ENCODE data around the gene IGLON5. TPM values are rescaled to one million over a fixed set of nuclear protein-coding genes. Genes with fewer than 3 reads are reported as not detected.

Gene IGLON5
- total RNA-seq, 1 experiment from 2014 or later: not detected

DNA sequence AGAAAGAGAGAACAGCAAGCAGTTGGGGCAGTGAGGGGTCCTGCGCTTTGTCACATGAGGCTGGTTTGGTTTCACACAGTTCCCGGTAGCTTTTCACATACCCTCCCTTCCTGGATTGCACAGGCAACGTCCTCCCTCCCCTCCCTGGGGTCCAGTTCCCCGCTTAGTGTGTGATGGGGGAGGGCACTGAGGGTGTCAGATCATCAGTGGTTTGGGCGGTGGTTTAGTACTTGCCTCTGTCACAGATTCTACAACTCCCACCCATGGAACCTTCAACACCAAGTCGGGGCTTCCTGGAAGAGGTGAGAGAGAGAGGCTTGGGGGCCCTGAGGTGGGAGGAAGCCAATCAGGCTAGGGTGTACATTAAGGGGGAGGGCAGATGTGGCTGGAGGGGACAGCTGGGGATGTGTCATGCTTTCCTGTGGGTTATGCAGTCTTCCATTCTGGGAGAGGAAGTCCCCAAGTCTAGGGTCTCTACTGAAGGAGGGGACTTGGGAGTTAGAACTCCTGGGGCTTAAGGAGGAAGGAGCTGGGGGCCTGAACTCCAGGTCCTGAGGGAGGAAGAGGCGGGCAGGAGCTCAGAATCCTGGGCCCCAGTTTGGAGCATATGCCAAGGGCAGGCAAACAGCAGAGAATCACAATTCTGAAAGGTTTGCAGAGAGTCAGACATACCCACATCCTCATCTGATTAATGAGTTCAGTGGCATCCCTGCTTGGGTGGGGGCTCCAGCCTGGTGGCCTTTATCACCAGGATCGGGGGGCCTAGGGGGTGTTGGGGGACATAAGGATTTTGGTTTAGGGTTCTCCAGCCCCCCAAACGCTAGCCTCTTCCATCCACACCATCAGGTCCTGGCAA is 61.4 kb downstream of the IGLON5 start, which contains the start of gene NKG7:
NKG7 (minus strand) TSS at position 6 of the 856 bp plus-strand sequence. CDS start 119 bp downstream, outside the sequence.
- ChIA-PET RAD21 (ENCODE audit: low non-redundant PET in 1 of 2, low total read pairs in 2 of 2, uncharacterized antibody in 2 of 2, unreplicated experiment in 2 of 2) (no interaction called here), CTCF (no interaction called here), POLR2A (interaction anchor here (1.3 kb wide), 1 partner anchor 21 kb away, joined by 4 read pairs; no protein-coding TSS in a partner anchor)
- Histone ChIP-seq H3K9me3 (ENCODE audit: control insufficient read depth in 1 of 2, insufficient read depth in 1 of 2, low read depth in 1 of 2, low read length in 2 of 2) (no peaks in the 10 kb centered on the region), H3K27ac (ENCODE audit: low read depth, low read length) (no peak within 1 kb of the TSS), H3K36me3 (ENCODE audit: control insufficient read depth in 1 of 2, insufficient read depth in 2 of 2, low read length in 2 of 2) (no peaks in the 10 kb centered on the region), H3K27me3 (ENCODE audit: insufficient read depth, low read length) (no peaks in the 10 kb centered on the region), H4K20me1 (ENCODE audit: insufficient read depth) (no peaks in the 10 kb centered on the region), H3K4me3 (replicated peaks in 1 of 2; ENCODE audit: low read depth in 1 of 2, low read length in 2 of 2) (no peak within 1 kb of the TSS), H2AFZ (ENCODE audit: low read depth, low read length, poor library complexity, severe bottlenecking) (no peak within 1 kb of the TSS), H3K9ac (ENCODE audit: low read length) (no peak within 1 kb of the TSS), H3K79me2 (ENCODE audit: insufficient read depth, low read length) (no peaks in the 10 kb centered on the region), H3K4me1 (ENCODE audit: control insufficient read depth in 1 of 2, insufficient read depth in 2 of 2, low read length in 2 of 2) (peaks cover 5 to 10% of the 10 kb centered on the region in 2 experiments; a peak in 3 of 4 replicates), H3K9me2 (ENCODE audit: insufficient read depth) (no peaks in the 10 kb centered on the region), H3K4me2 (ENCODE audit: low read length) (no peak within 1 kb of the TSS)
- ATAC-seq (no peak), DNase-seq (ENCODE audit: low read depth, low spot score) (no peak)
- TF ChIP-seq EZH2 (IDR thresholded peaks at IDR 0.05) (no peak), TCF7L2 (IDR thresholded peaks at IDR 0.05; ENCODE audit: borderline replicate concordance, extremely low read depth, insufficient read depth, insufficient read length) (no peak), SP1 (IDR thresholded peaks at IDR 0.05; ENCODE audit: low read depth) (no peak), POLR2A (IDR thresholded peaks at IDR 0.05; ENCODE audit: borderline replicate concordance, extremely low read depth, insufficient read depth, insufficient read length) (no peak), EZH2phosphoT487 (IDR thresholded peaks at IDR 0.05; ENCODE audit: borderline replicate concordance) (no peak)
- TF ChIP-seq, protein P1, sequence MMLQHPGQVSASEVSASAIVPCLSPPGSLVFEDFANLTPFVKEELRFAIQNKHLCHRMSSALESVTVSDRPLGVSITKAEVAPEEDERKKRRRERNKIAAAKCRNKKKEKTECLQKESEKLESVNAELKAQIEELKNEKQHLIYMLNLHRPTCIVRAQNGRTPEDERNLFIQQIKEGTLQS (IDR thresholded peaks at IDR 0.05): no peak
- intact Hi-C loops (cut with micrococcal nuclease): no loop called here
- BruUV-seq (replicated peaks): no TSS peak

DNA sequence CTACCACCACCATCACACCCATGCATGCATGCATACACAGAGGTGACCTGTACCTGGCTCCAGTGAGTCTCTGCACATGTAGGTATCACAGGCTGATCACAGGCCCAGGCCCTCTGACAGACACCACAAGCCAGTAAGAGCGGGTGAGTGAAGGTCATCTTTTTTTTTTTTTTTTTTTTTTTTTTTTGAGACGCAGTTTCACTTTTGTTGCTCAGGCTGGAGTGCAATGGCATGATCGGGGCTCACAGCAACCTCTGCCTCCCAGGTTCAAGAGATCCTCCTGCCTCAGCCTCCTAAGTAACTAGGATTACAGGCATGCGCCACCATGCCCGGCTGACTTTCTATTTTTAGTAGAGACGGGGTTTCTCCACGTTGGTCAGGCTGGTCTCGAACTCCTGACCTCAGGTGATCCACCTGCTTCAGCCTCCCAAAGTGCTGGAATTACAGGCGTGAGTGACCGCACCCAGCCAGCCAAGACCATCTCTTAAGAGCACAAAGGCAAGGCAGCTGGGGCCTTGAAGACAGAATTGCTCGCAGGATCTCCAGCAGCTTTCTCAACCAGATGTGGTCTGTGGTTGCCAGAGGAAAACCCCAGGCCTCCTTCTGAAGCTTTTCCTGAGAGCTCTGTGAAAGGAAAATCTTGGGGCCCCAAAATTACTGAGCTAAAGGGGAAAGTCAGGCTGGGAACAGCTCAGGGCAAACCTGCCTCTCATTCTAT is 64.2 kb downstream of the IGLON5 start:
- Histone ChIP-seq H3K4me3 (replicated peaks in 1 of 2; ENCODE audit: low read depth in 1 of 2, low read length in 2 of 2) (no peak overlapping the region), H3K9me3 (ENCODE audit: control insufficient read depth in 1 of 2, insufficient read depth in 1 of 2, low read depth in 1 of 2, low read length in 2 of 2) (no peaks in the 10 kb centered on the region), H3K4me2 (ENCODE audit: low read length) (no peak overlapping the region), H4K20me1 (ENCODE audit: insufficient read depth) (no peaks in the 10 kb centered on the region), H3K36me3 (ENCODE audit: control insufficient read depth in 1 of 2, insufficient read depth in 2 of 2, low read length in 2 of 2) (no peaks in the 10 kb centered on the region), H3K9me2 (ENCODE audit: insufficient read depth) (no peaks in the 10 kb centered on the region), H2AFZ (ENCODE audit: low read depth, low read length, poor library complexity, severe bottlenecking) (no peak overlapping the region), H3K9ac (ENCODE audit: low read length) (no peak overlapping the region), H3K79me2 (ENCODE audit: insufficient read depth, low read length) (no peaks in the 10 kb centered on the region), H3K4me1 (ENCODE audit: control insufficient read depth in 1 of 2, insufficient read depth in 2 of 2, low read length in 2 of 2) (peaks cover 0 to 3% of the 10 kb centered on the region in 2 experiments; a peak in 2 of 4 replicates), H3K27ac (ENCODE audit: low read depth, low read length) (no peak overlapping the region), H3K27me3 (ENCODE audit: insufficient read depth, low read length) (no peaks in the 10 kb centered on the region)
- ChIA-PET RAD21 (ENCODE audit: low non-redundant PET in 1 of 2, low total read pairs in 2 of 2, uncharacterized antibody in 2 of 2, unreplicated experiment in 2 of 2) (no interaction called here), POLR2A (no interaction called here), CTCF (no interaction called here)
- DNase-seq (ENCODE audit: low read depth, low spot score): no peak
- intact Hi-C loops (cut with micrococcal nuclease): no loop called here
- no peak for ATAC-seq
- no TSS peak for BruUV-seq (replicated peaks)
- no peak for TF ChIP-seq SP1 (IDR thresholded peaks at IDR 0.05; ENCODE audit: low read depth)
- TF ChIP-seq EZH2phosphoT487 (IDR thresholded peaks at IDR 0.05; ENCODE audit: borderline replicate concordance): no peak
- no peak for TF ChIP-seq ZNF274 (IDR thresholded peaks at IDR 0.05; ENCODE audit: low read depth, low read length)
- TF ChIP-seq ZFX (IDR thresholded peaks at IDR 0.05): no peak
- no peak for TF ChIP-seq POLR2AphosphoS5 (IDR thresholded peaks at IDR 0.05; ENCODE audit: low read depth, low read length)
- TF ChIP-seq, protein P2, sequence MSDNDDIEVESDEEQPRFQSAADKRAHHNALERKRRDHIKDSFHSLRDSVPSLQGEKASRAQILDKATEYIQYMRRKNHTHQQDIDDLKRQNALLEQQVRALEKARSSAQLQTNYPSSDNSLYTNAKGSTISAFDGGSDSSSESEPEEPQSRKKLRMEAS (IDR thresholded peaks at IDR 0.05): no peak
- TF ChIP-seq POLR2A (IDR thresholded peaks at IDR 0.05; ENCODE audit: borderline replicate concordance, extremely low read depth, insufficient read depth, insufficient read length): no peak
- TF ChIP-seq SIN3A (IDR thresholded peaks at IDR 0.05; ENCODE audit: low read depth): no peak
- no peak for TF ChIP-seq YY1 (IDR thresholded peaks at IDR 0.05; ENCODE audit: extremely low read depth, insufficient replicate concordance, low read depth, low read length)
- TF ChIP-seq, protein P3, sequence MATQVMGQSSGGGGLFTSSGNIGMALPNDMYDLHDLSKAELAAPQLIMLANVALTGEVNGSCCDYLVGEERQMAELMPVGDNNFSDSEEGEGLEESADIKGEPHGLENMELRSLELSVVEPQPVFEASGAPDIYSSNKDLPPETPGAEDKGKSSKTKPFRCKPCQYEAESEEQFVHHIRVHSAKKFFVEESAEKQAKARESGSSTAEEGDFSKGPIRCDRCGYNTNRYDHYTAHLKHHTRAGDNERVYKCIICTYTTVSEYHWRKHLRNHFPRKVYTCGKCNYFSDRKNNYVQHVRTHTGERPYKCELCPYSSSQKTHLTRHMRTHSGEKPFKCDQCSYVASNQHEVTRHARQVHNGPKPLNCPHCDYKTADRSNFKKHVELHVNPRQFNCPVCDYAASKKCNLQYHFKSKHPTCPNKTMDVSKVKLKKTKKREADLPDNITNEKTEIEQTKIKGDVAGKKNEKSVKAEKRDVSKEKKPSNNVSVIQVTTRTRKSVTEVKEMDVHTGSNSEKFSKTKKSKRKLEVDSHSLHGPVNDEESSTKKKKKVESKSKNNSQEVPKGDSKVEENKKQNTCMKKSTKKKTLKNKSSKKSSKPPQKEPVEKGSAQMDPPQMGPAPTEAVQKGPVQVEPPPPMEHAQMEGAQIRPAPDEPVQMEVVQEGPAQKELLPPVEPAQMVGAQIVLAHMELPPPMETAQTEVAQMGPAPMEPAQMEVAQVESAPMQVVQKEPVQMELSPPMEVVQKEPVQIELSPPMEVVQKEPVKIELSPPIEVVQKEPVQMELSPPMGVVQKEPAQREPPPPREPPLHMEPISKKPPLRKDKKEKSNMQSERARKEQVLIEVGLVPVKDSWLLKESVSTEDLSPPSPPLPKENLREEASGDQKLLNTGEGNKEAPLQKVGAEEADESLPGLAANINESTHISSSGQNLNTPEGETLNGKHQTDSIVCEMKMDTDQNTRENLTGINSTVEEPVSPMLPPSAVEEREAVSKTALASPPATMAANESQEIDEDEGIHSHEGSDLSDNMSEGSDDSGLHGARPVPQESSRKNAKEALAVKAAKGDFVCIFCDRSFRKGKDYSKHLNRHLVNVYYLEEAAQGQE (IDR thresholded peaks at IDR 0.05; ENCODE audit: low read depth): no peak
- TF ChIP-seq CEBPB (IDR thresholded peaks at IDR 0.05; ENCODE audit: low read depth): no peak
